ENCODE results near the gene CDA. TPM values are rescaled to one million over a fixed set of nuclear protein-coding genes. Genes with fewer than 3 reads are reported as not detected.

CDA gene
- total RNA-seq, 1 donor from 2014 or later = not detected

- Mint-ChIP-seq H3K27me3 (peaks cover 36% of the 10 kb centered on the region), H3K27ac (no peak overlapping the region), H3K36me3 (ENCODE audit: insufficient read depth) (no peaks in the 10 kb centered on the region), H3K4me1 (ENCODE audit: low read depth) (no peaks in the 10 kb centered on the region), H3K4me3 (ENCODE audit: low read depth) (no peak overlapping the region), H3K9me3 (ENCODE audit: low read depth) (peaks cover 3% of the 10 kb centered on the region)
- no peak for TF ChIP-seq CTCF (IDR thresholded peaks at IDR 0.05; ENCODE audit: unreplicated experiment)
- DNase-seq (ENCODE audit: low spot score, unreplicated experiment) = no peak
These were observed 13.2 kb upstream of the CDA start for GRCh38 chr1:20575541-20576336.

GRCh38 chr1:20578062-20578461 is 10.8 kb upstream of the CDA start:
- no peaks in the 10 kb centered on the region for H3K9me3 Mint-ChIP-seq (ENCODE audit: low read depth)
- no peak overlapping the region for H3K27ac Mint-ChIP-seq
- H3K4me1 Mint-ChIP-seq (ENCODE audit: low read depth) = no peaks in the 10 kb centered on the region
- no peak for DNase-seq (ENCODE audit: low spot score, unreplicated experiment)
- H3K27me3 Mint-ChIP-seq = peaks cover 30% of the 10 kb centered on the region
- no peak for TF ChIP-seq CTCF (IDR thresholded peaks at IDR 0.05; ENCODE audit: unreplicated experiment)
- H3K4me3 Mint-ChIP-seq (ENCODE audit: low read depth) = no peak overlapping the region
- H3K36me3 Mint-ChIP-seq (ENCODE audit: insufficient read depth) = no peaks in the 10 kb centered on the region

- Mint-ChIP-seq H3K27ac (no peak overlapping the region), H3K27me3 (peaks cover 23% of the 10 kb centered on the region), H3K9me3 (ENCODE audit: low read depth) (no peaks in the 10 kb centered on the region), H3K36me3 (ENCODE audit: insufficient read depth) (no peaks in the 10 kb centered on the region), H3K4me1 (ENCODE audit: low read depth) (no peaks in the 10 kb centered on the region), H3K4me3 (ENCODE audit: low read depth) (no peak overlapping the region)
- no peak for TF ChIP-seq CTCF (IDR thresholded peaks at IDR 0.05; ENCODE audit: unreplicated experiment)
- no peak for DNase-seq (ENCODE audit: low spot score, unreplicated experiment)
These were observed 10.0 kb upstream of the CDA start for GRCh38 chr1:20578721-20579395.

- DNase-seq (ENCODE audit: low spot score, unreplicated experiment) = no peak
- Mint-ChIP-seq H3K9me3 (ENCODE audit: low read depth) (no peaks in the 10 kb centered on the region), H3K36me3 (ENCODE audit: insufficient read depth) (no peaks in the 10 kb centered on the region), H3K4me1 (ENCODE audit: low read depth) (peaks cover 7% of the 10 kb centered on the region), H3K27me3 (peaks cover 28% of the 10 kb centered on the region), H3K27ac (no peak overlapping the region), H3K4me3 (ENCODE audit: low read depth) (no peak overlapping the region)
- TF ChIP-seq CTCF (IDR thresholded peaks at IDR 0.05; ENCODE audit: unreplicated experiment) = no peak
These were observed 4.0 kb upstream of the CDA start for GRCh38 chr1:20584890-20585289.

GRCh38 chr1:20586953-20587660 is 1.8 kb upstream of the CDA start:
- H3K27ac Mint-ChIP-seq = no peak overlapping the region
- no peak for DNase-seq (ENCODE audit: low spot score, unreplicated experiment)
- H3K9me3 Mint-ChIP-seq (ENCODE audit: low read depth) = no peaks in the 10 kb centered on the region
- peaks cover 12% of the 10 kb centered on the region for H3K4me1 Mint-ChIP-seq (ENCODE audit: low read depth)
- peaks cover 39% of the 10 kb centered on the region for H3K27me3 Mint-ChIP-seq
- no peaks in the 10 kb centered on the region for H3K36me3 Mint-ChIP-seq (ENCODE audit: insufficient read depth)
- no peak overlapping the region for H3K4me3 Mint-ChIP-seq (ENCODE audit: low read depth)
- TF ChIP-seq CTCF (IDR thresholded peaks at IDR 0.05; ENCODE audit: unreplicated experiment) = no peak

All from progenitor cell of endocrine pancreas (in vitro differentiated cells).